AG09319 (cell line): Measurements from ENCODE around the gene LRRC8B.

Experiments
- DNase-seq: peaks from one replicate; pipeline ENCODE4 v3.0.0-alpha.2; 2010; ENCODE audit warnings: low read depth; ENCODE audit errors: extremely low read depth
- CTCF ChIP-seq: IDR thresholded peaks from 2 replicates; pipeline ENCODE4 v1.5.1; 2011; ENCODE audit warnings: low read depth, mild to moderate bottlenecking, inconsistent platforms, low read length, moderate library complexity

The LRRC8B gene

DNA sequence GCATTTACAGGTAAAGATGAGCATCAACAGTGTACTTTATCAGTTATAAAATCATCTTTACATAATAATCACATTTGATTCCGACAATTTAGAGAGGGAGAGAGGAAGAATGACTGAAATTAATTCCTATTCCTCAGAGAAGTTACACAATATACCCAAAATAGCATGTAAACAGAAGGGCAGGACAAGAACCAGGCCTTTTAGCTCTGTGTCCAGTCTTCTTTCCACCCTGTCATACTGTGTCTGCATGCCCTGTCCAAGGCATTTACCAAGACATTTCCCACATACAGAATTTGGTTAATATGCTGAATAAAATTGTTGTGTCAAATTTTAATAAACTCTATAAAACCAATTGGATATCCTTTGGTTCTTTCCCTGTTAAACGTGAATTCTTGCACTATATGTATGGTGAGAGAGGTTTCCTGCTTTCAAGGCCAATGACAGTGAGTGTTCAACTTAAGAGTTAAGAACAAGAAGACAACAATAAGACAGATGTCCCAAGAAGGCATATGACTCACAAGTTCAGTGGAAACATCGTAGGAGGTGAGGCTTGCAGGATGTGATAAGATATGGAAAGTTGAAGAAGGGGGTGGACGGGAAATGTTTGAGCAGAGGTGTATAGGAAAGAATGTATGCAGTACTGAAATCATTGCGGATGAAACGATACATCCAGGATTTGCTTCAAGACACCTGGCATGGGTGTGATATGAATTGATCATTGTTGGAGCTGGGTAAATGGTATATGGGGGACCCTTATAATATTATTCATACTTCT lies 20.8 kb downstream of the LRRC8B start:
- no peak for TF ChIP-seq CTCF
- DNase-seq: no peak

DNA sequence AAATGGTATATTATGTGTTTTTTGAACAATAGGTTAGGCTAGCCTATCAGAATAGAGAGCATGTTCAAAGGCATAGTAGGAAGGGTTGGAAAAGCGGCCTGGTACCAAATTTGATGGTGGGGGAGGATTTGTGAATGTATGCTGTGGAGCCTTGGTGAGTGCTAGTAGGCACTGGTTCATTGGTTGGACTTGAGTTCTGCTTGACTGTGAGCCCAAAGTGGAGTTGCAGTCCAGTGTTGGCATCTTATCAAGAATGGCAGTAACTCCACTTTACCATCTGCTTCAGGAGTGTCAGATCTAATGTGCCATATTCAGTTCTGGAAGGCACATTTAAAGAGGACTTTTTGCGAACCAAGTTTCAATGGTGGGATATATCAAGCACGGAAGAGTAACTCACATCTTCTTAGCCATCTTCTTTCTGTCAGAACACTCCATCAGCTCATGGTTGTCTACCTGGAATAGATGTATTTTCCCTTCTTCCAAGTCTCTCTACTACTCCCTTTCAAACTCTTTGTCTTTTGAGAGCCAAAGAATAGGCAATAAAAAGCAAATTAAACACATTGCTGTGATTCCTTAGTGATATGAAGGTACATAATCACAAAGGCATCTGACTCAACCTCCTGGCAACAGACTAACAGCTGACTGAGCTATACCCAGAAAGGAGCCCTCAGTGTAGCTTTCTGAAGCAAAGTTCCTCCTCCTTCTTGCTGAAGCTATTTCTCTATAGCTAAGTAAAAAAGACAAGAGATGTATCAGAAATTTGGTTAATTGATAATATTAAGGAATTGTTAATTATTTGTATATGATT lies 21.7 kb downstream of the LRRC8B start:
- DNase-seq: no peak
- TF ChIP-seq CTCF: no peak

DNA sequence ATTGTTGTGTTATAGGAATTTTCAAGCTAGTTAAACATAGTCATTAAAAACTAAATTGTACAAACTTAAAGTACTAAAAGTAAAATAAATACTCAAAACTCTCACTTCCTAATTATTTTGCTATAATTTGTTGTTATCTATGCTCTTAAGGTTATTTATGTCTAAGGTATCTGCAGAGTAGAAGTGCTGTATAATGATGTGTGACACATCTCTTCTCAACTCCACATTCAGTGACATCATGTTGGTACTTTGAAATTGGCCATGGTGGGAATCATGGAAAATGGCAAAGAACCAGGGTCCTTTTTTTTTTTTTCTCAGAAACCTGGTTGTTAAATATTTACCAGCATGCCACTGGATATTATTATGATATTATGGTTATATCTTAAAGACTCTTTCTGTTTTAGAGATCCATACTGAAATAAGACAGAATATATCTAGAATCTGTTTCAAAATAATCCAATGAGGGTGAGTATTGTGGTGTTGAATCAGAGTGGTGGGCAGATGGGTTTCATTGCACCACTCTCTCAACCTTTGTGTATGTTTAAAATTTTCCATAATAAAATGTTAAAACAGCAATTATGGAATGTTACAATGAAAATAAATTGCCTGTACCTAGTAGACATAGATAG lies 22.4 kb downstream of the LRRC8B start:
- TF ChIP-seq CTCF: no peak
- DNase-seq: no peak

- TF ChIP-seq CTCF: no peak
- DNase-seq: peak; percentile 79
Measured at GRCh38 chr1:89547563-89548116, 23.0 kb downstream of the LRRC8B start.

GRCh38 chr1:89548122-89548857 lies 23.7 kb downstream of the LRRC8B start:
- no peak for TF ChIP-seq CTCF

GRCh38 chr1:89550995-89551394 lies 26.4 kb downstream of the LRRC8B start:
- TF ChIP-seq CTCF: no peak

More at GRCh38 chr1:89548122-89548857, 23.7 kb downstream of the LRRC8B start:
- DNase-seq: no peak

More at GRCh38 chr1:89550995-89551394, 26.4 kb downstream of the LRRC8B start:
- DNase-seq: no peak
